Mesendoderm (in vitro differentiated cells): Measurements from ENCODE around the gene RNF207.

ENCODE experiments used
- DNase-seq: peaks from one replicate; pipeline ENCODE4 v3.0.0; 2013
- H2AK5ac ChIP-seq: 2 replicates; pipeline ENCODE4 v1.6.1; 2013; ENCODE audit warnings: low read length, inconsistent platforms
- H2BK120ac ChIP-seq: 2 replicates; pipeline ENCODE4 v1.6.1; 2013; ENCODE audit warnings: low read depth, mild to moderate bottlenecking, low read length, moderate library complexity, mixed read lengths
- H2BK15ac ChIP-seq: replicated peaks from 2 replicates; pipeline ENCODE4 v1.6.1; 2013; ENCODE audit warnings: low read depth, mild to moderate bottlenecking, moderate library complexity
- H2BK5ac ChIP-seq: 2 replicates; pipeline ENCODE4 v1.6.1; 2013; ENCODE audit warnings: low read length, inconsistent platforms
- H3K18ac ChIP-seq: 2 replicates; pipeline ENCODE4 v1.6.1; 2013; ENCODE audit warnings: mild to moderate bottlenecking, low read length, mixed read lengths
- H3K23ac ChIP-seq: one replicate; pipeline ENCODE4 v1.6.1; 2013; ENCODE audit warnings: low read length
- H3K27ac ChIP-seq: 2 replicates; pipeline ENCODE4 v1.5.1; 2013; ENCODE audit warnings: low read depth, mild to moderate bottlenecking, inconsistent platforms, low read length, moderate library complexity
- H3K27me3 ChIP-seq: 2 replicates; pipeline ENCODE4 v1.6.1; 2013; ENCODE audit warnings: low read length, control low read depth, mild to moderate bottlenecking, inconsistent platforms; ENCODE audit not compliant: insufficient read depth, poor library complexity
- H3K36me3 ChIP-seq: 2 replicates; pipeline ENCODE4 v1.6.1; 2013; ENCODE audit warnings: low read length, inconsistent platforms; ENCODE audit not compliant: control insufficient read depth, insufficient read depth
- H3K4ac ChIP-seq: one replicate; pipeline ENCODE4 v1.6.1; 2013; ENCODE audit warnings: low read depth, mild to moderate bottlenecking, low read length, moderate library complexity
- H3K4me1 ChIP-seq: 2 replicates; pipeline ENCODE4 v1.6.1; 2013; ENCODE audit warnings: low read depth, low read length, inconsistent platforms; ENCODE audit not compliant: control insufficient read depth
- H3K4me2 ChIP-seq: 2 replicates; pipeline ENCODE4 v1.6.1; 2013; ENCODE audit warnings: low read length
- H3K4me3 ChIP-seq: 2 replicates; pipeline ENCODE4 v1.5.1; 2013; ENCODE audit warnings: mild to moderate bottlenecking, low read length
- H3K56ac ChIP-seq: one replicate; pipeline ENCODE4 v1.6.1; 2013; ENCODE audit warnings: low read length
- H3K79me1 ChIP-seq: 2 replicates; pipeline ENCODE4 v1.6.1; 2013; ENCODE audit warnings: low read length, inconsistent platforms
- H3K79me2 ChIP-seq: 2 replicates; pipeline ENCODE4 v1.6.1; 2013; ENCODE audit warnings: mild to moderate bottlenecking, low read length; ENCODE audit not compliant: control insufficient read depth, insufficient read depth
- H3K9ac ChIP-seq: 2 replicates; pipeline ENCODE4 v1.6.1; 2013; ENCODE audit warnings: low read length, inconsistent platforms
- H4K5ac ChIP-seq: one replicate; pipeline ENCODE4 v1.6.1; 2013; ENCODE audit warnings: low read length
- H4K8ac ChIP-seq: one replicate; pipeline ENCODE4 v1.6.1; 2013; ENCODE audit warnings: low read depth, mild to moderate bottlenecking, control low read depth, low read length, moderate library complexity
- WGBS: extraction: QIAGEN DNeasy Blood & Tissue Kit; methylation state at CpG from one replicate; pipeline ENCODE4 v1.1.7; 2013; ENCODE audit warnings: low lambda C conversion rate, missing lambda C conversion rate; ENCODE audit not compliant: insufficient coverage; ENCODE audit errors: extremely low coverage; 5-methylcytosine and 5-hydroxymethylcytosine counted together

RNF207 gene

DNA sequence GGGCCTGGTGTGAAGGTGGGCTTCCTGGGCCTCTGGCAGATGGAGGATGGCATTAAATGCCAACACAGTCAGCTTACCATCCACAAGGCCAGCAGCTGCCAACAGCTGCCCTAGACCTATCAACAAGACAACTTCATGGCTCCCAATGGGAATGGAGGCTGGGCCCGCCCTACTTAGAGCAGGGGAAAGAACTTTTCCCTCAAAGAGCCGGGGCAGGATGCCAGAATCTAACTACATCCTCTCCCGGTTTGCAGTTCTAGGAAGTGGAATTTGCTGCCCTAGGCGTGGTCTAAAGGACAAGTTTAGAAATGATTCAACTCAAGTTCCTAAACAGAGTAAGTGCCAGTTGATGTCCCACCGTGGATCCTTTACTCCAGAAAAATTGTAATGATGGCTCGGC lies 16.7 kb downstream of the RNF207 start:
- Histone ChIP-seq H2BK120ac (no peak overlapping the region), H3K4me3 (no peak overlapping the region), H2BK5ac (no peak overlapping the region), H3K23ac (no peak overlapping the region), H4K5ac (no peak overlapping the region), H2BK15ac (no peak overlapping the region), H3K4me2 (no peak overlapping the region), H3K27me3 (no peaks in the 10 kb centered on the region), H4K8ac (no peak overlapping the region), H3K27ac (no peak overlapping the region), H3K4me1 (no peaks in the 10 kb centered on the region), H3K56ac (no peak overlapping the region), H3K79me2 (no peaks in the 10 kb centered on the region), H3K4ac (no peak overlapping the region), H3K36me3 (peaks cover 14% of the 10 kb centered on the region), H2AK5ac (no peak overlapping the region), H3K9ac (no peak overlapping the region), H3K18ac (no peak overlapping the region), H3K79me1 (no peaks in the 10 kb centered on the region)
- no peak for DNase-seq
- no CpG with 5 or more reads among the region's 6 CpGs for WGBS

- Histone ChIP-seq H3K79me1 (no peaks in the 10 kb centered on the region), H2BK15ac (no peak overlapping the region), H3K4me2 (no peak overlapping the region), H3K4me1 (no peaks in the 10 kb centered on the region), H2BK5ac (no peak overlapping the region), H3K36me3 (peaks cover 14% of the 10 kb centered on the region), H2BK120ac (no peak overlapping the region), H3K4me3 (no peak overlapping the region), H3K18ac (no peak overlapping the region), H4K5ac (no peak overlapping the region), H3K9ac (no peak overlapping the region), H3K56ac (no peak overlapping the region), H4K8ac (no peak overlapping the region), H3K27ac (no peak overlapping the region), H3K79me2 (no peaks in the 10 kb centered on the region), H2AK5ac (no peak overlapping the region), H3K4ac (no peak overlapping the region), H3K23ac (no peak overlapping the region), H3K27me3 (no peaks in the 10 kb centered on the region)
- WGBS = no CpG with 5 or more reads among the region's 13 CpGs
- no peak for DNase-seq
Measured at GRCh38 chr1:6223617-6224016, 17.7 kb downstream of the RNF207 start.

DNA sequence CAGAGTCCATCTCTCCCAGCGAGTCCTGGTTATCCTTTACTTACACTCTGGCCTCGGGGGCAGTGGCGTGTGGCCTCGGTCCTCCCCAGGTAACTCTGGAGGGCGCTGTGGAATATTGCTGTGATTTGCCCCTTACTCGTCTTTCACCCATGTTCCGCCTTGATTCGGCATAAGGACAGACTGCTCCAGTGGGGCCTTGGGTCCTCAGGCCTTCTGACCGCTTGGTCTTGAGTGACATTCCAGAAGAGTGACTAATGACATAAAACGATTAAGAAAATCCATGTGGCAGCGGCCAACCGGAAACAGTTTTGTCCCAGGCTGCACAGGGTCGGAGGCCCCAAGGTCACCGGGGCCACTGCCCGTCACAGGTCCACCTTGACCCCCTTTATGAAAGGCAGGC lies 18.8 kb downstream of the RNF207 start:
- Histone ChIP-seq H4K5ac (no peak overlapping the region), H3K4me2 (no peak overlapping the region), H3K4ac (no peak overlapping the region), H2BK15ac (no peak overlapping the region), H3K79me1 (no peaks in the 10 kb centered on the region), H3K27ac (no peak overlapping the region), H3K4me1 (no peaks in the 10 kb centered on the region), H2BK5ac (no peak overlapping the region), H3K4me3 (no peak overlapping the region), H2BK120ac (no peak overlapping the region), H3K36me3 (peaks cover 14% of the 10 kb centered on the region), H3K79me2 (no peaks in the 10 kb centered on the region), H3K18ac (no peak overlapping the region), H3K27me3 (no peaks in the 10 kb centered on the region), H3K56ac (no peak overlapping the region), H4K8ac (no peak overlapping the region), H3K23ac (no peak overlapping the region), H3K9ac (no peak overlapping the region), H2AK5ac (no peak overlapping the region)
- no peak for DNase-seq
- WGBS = no CpG with 5 or more reads among the region's 15 CpGs

DNA sequence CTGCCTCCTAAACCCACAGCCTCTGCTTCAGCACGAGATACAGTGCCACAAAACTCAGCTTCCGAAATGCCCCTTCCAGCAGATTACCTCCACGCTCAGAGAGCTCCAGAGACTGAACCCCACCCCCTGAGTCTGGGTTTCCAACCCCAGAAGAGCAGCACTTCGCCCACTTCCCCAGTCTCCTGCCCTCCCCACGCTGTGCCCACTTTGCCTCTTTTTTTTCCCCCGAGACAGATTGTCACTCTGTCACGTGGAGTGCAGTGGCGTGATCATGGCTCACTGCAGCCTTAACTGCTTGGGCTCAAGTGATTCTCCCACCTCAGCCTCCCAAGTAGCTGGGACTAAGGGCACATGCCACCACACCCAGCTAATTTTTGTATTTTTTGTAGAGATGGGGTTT lies 19.7 kb downstream of the RNF207 start:
- H3K4me1 ChIP-seq = no peaks in the 10 kb centered on the region
- H3K4me2 ChIP-seq = no peak overlapping the region
- H3K23ac ChIP-seq = no peak overlapping the region
- no peak overlapping the region for H4K5ac ChIP-seq
- H3K27ac ChIP-seq = no peak overlapping the region
- H2BK120ac ChIP-seq = no peak overlapping the region
- no peak overlapping the region for H4K8ac ChIP-seq
- no CpG with 5 or more reads among the region's 8 CpGs for WGBS
- no peak overlapping the region for H3K4me3 ChIP-seq
- H2BK5ac ChIP-seq = no peak overlapping the region
- DNase-seq = no peak
- H3K79me1 ChIP-seq = no peaks in the 10 kb centered on the region
- H2AK5ac ChIP-seq = no peak overlapping the region
- no peak overlapping the region for H3K56ac ChIP-seq
- H2BK15ac ChIP-seq = no peak overlapping the region
- H3K36me3 ChIP-seq = peaks cover 14% of the 10 kb centered on the region
- no peak overlapping the region for H3K18ac ChIP-seq
- H3K79me2 ChIP-seq = no peaks in the 10 kb centered on the region
- no peak overlapping the region for H3K4ac ChIP-seq
- no peaks in the 10 kb centered on the region for H3K27me3 ChIP-seq
- no peak overlapping the region for H3K9ac ChIP-seq

DNA sequence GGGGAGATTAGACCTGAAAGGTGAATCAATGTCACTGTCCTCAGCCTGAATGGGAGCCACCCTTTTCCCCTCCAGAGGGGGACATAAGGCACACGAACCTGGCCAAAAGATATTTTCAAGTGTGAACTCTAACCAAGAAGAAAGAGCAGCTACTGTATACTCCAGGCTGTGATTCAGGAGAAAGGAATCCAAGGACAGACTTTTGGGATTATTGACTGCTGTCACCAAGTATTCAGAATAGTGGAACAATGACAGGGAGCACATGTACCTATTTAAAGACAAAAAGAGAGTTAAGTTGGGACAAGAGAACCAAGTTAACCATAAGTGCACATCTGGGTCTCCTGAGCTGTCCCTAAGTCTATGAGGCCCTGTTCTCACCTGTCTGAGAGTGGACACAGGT lies 27.5 kb downstream of the RNF207 start:
- Histone ChIP-seq H3K36me3 (peaks cover 4% of the 10 kb centered on the region), H3K56ac (no peak overlapping the region), H2BK15ac (no peak overlapping the region), H3K79me2 (peaks cover 12% of the 10 kb centered on the region), H3K18ac (no peak overlapping the region), H3K27ac (no peak overlapping the region), H4K8ac (no peak overlapping the region), H4K5ac (no peak overlapping the region), H3K9ac (no peak overlapping the region), H3K23ac (no peak overlapping the region), H3K27me3 (peaks cover 1% of the 10 kb centered on the region), H3K4me1 (peaks cover 3% of the 10 kb centered on the region), H3K79me1 (peaks cover 14% of the 10 kb centered on the region), H3K4me2 (no peak overlapping the region), H2AK5ac (no peak overlapping the region), H3K4me3 (no peak overlapping the region), H3K4ac (no peak overlapping the region), H2BK5ac (no peak overlapping the region), H2BK120ac (no peak overlapping the region)
- DNase-seq = no peak
- no CpG with 5 or more reads among the region's 1 CpG for WGBS

- Histone ChIP-seq H2BK15ac (no peak overlapping the region), H3K56ac (peak overlapping the region; percentile 99), H2AK5ac (no peak overlapping the region), H3K4ac (no peak overlapping the region), H3K36me3 (peaks cover 4% of the 10 kb centered on the region), H2BK5ac (no peak overlapping the region), H4K5ac (no peak overlapping the region), H3K4me2 (peak overlapping the region; percentile 91), H3K27me3 (peaks cover 1% of the 10 kb centered on the region), H3K4me1 (peaks cover 3% of the 10 kb centered on the region), H4K8ac (no peak overlapping the region), H3K79me2 (peaks cover 12% of the 10 kb centered on the region), H3K18ac (no peak overlapping the region), H3K27ac (no peak overlapping the region), H2BK120ac (no peak overlapping the region), H3K9ac (peak overlapping the region; percentile 99), H3K4me3 (peak overlapping the region; percentile 95), H3K79me1 (peaks cover 14% of the 10 kb centered on the region), H3K23ac (no peak overlapping the region)
- WGBS = no CpG with 5 or more reads among the region's 20 CpGs
- no peak for DNase-seq
Measured at GRCh38 chr1:6234502-6235295, 28.8 kb downstream of the RNF207 start.
